Renal pelvis (tissue), 4 donors: ENCODE data around the gene KIAA1328. TPM values are rescaled to one million over a fixed set of nuclear protein-coding genes. Genes with fewer than 3 reads are reported as not detected.
A peak's percentile ranks its signal among the peaks of the same experiment; 100 is the strongest.

ENCODE experiments used
- DNase-seq: peaks from one replicate; pipeline ENCODE4 v3.0.0-alpha.2; 2013
- polyA plus RNA-seq, 3 donors: library from polyadenylated mRNA; unstranded; fragments of 120-200 nt; gene quantifications; one replicate each; pipeline ENCODE4 v1.2.1, GENCODE V29; 2013; ENCODE audit not compliant: insufficient read length in 3 of 3

KIAA1328 gene
- polyA plus RNA-seq, 3 donors = 8.5 to 14.9 (median 12.1) TPM

DNA sequence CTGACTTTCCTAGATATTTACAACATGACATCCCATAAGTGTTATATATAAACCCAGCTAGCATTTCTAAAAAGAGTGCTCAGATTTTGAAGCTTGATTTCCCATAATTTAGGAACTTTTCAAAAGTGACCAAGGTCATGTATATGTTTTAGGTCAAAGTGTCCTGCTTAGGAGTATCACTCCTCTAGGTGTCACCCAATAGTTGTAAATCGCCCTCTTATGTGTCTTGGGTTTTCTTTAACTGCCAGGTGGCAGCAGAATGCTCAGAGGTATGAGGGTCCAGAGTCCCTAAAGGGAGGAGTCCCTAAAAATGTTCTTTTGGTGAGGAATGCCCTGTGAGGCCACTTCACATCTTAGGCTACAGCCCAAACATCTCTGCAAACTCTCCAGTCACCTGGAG, 378.4 kb downstream of the KIAA1328 start:
- DNase-seq = no peak

DNA sequence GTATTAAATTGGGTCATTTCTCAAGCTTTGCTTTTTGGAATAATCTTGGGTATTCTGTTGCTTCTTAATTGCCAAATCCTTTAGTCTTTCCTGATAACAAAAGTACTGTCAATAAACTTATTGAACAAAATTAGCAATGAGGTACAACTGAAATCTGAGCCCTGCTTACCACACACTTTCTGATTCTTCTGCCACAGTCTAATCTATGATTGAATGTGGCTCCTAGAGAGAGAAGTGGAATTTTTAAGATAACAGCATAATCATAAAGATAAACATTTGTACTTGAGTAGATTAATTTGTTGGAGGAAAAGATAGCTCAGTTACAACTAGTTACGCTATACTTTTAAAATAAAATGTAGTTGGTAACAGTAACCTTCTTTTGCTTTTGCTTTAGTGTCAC, 381.9 kb downstream of the KIAA1328 start:
- no peak for DNase-seq

GRCh38 chr18:37218022-37218590, 389.2 kb downstream of the KIAA1328 start:
- no peak for DNase-seq

GRCh38 chr18:37219257-37219656, 390.3 kb downstream of the KIAA1328 start:
- DNase-seq = no peak

DNA sequence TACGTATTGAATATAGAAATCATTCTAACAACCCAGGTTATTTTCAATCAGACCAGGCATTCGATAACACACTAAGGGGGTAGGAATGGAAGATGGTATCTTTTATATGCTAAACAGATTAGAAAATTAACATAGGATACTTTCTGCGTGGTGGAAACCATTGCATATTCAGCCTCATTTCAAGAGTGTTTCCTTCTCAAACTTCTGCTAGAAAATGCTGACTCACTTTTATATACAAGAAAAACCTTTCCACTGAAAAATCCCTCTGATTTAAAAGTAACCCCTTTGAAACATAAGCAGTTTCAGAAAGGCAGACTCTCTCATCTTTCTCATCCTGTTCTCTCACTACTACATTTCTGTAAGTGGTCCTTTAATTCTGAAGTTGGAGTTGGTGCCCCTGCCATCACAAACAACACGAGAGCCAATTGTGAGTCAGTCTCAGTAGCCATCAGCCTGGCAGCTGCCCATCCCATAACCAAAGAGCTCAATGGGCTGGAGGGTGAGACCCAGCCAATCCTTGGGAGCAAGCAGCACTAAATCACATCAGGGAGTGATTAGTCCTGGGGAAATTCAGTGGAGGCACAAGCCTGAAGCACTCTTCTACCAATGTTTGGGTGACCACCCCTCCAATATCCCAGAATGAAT, 393.5 kb downstream of the KIAA1328 start:
- no peak for DNase-seq

- no peak for DNase-seq
Measured at GRCh38 chr18:37222999-37223378, 394.1 kb downstream of the KIAA1328 start.

GRCh38 chr18:37225279-37225678, 396.4 kb downstream of the KIAA1328 start:
- DNase-seq = no peak

GRCh38 chr18:37230768-37231167, 401.8 kb downstream of the KIAA1328 start:
- DNase-seq = no peak

- DNase-seq = no peak
Measured at GRCh38 chr18:37231251-37231650, 402.3 kb downstream of the KIAA1328 start.

DNA sequence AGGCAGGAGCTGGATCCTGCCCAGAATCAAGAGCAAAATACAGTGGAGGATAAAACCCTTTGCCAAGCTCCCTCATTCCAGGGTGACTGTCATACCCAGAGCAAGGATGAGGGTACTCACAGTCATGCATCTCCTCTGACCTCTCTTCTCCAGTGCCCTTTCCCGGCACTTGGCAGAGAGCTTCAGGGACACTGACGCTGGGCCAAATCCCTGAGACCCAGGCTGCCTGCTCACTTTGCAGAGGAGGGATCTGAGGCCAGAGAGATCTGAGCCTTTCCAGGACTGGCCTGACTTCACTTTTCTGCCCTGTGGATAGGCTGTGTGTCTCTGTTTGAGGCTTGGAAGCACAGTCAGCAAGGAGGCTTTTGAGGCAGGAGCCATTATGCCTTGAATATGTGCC, 406.7 kb downstream of the KIAA1328 start:
- DNase-seq = no peak

GRCh38 chr18:37238282-37239108, 409.6 kb downstream of the KIAA1328 start:
- no peak for DNase-seq

GRCh38 chr18:37242091-37242490, 413.2 kb downstream of the KIAA1328 start:
- DNase-seq = peak; percentile 15

DNA sequence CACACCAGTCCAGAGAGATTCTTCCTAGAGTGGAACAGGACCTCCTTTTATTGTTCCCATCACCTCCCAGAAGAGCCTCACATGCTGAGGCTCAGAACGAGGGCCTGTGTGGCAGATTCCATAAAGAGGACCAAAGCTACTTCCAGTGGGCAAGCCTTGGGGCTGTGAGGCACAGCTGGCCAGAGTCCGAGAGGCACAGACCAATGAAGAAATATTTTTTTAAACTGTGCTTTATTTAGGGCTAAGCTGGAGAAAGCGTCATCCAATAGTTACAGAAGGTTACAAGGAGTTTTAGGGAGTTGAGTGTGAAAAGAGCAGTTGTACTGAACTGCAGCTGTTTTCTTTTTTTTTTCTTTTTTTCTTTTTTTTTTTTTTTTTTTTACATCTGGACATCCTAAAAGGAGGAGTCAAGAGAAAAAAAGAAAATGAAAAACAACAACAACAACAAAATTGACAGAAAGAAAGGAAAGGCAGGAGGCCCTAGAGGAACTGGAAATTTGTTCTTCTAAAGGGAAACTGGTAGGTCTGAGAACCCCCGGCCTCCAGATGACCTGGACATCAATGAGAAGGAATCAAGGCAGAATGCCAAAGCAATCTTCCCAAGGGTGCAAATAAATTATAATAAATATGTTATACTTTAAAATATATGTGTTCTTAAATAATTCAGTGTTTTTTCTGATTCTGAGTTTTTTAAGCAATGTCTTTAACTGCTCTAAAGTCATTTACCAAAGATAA, 414.1 kb downstream of the KIAA1328 start:
- DNase-seq = peak; percentile 56

DNA sequence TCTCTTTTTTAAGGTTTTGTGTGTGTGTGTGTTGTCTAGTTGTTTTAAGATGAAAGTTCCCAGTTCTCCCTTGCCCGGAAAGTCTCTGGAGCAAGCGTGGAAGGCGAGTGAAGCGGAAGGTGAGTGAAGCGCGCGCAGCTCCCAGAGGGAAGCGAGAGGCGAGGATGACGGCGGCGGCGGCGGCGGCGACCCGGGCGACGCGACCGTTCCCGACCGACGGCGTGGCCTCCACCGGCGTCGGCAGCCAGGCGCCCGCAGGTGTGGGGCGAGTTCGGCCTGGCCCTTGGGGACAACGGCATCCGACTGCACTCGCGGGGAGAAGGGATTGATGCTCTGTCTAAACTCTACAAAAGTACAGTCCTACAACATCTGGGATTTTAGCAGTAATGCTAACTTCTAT, 414.8 kb downstream of the KIAA1328 start:
- DNase-seq = peak; percentile 33

DNA sequence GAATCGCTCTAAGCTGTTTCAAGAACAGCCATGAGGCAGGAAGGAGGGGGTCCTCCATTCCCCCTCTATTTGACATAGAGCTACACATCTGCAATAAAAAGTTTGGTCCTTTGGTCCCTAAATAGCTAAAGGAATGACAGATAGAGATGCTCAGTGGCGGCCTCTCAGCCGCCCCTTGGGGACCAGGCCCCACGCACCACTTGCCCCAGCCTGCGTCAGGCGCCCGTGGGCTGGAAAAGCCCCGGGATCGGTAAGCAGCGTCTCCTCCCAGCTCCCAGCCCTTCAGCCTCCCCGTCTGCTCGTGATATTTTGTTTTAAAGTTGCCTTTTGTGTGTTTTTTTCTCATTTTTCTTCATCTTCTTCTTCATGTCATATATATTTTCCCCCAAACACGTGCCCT, 415.7 kb downstream of the KIAA1328 start:
- no peak for DNase-seq

- no peak for DNase-seq
Measured at GRCh38 chr18:37246779-37247340, 417.9 kb downstream of the KIAA1328 start.

DNA sequence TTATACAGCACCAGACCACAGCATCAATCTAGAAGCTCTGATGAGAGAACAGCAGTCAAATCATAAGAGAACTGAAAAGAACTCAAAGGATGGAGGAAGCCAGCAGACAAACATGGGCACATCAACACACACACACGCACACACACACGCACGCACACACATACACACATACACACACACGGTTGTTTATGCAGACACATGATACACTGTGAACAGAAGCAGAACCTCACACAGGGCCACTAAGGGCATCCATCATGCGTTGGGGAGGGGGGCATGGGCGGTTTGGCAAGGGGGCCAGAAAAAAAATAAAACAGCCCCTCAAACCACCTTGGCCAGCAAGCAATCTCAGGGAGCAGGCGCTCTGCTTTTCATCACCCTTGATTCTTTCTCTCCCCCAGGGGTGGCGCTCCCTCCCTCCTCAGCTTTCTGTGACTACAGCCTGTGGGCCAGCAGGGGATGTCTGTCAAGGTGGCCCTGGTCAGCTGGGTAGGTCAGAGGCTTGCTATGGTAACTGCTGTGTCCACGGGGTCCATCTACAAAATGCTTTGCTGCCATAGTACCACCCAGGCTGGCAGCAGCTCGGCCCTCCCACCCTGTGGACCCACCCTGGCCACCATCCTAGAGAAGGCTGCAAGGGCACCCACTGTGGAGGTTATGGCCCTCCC, 418.7 kb downstream of the KIAA1328 start:
- no peak for DNase-seq

DNA sequence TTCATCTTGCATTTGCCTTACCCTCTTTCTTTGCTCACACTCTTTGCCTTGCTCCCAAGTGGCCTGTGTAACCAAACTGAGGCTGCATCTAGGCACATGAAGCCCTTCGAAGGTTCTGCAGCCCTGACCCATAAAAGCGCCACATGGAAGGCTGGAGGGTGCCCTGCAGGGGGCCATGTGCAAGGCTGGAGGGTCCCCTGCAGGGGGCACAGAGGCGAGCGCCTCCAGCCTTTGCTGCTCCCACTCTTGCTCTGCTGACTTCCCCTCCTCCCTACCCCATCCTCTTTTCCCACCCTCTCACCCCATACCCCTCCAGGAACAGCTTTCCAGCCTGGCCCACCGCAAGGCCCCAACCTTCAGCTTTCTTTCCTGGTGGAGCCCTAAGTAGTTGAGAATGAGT, 419.4 kb downstream of the KIAA1328 start:
- no peak for DNase-seq

DNA sequence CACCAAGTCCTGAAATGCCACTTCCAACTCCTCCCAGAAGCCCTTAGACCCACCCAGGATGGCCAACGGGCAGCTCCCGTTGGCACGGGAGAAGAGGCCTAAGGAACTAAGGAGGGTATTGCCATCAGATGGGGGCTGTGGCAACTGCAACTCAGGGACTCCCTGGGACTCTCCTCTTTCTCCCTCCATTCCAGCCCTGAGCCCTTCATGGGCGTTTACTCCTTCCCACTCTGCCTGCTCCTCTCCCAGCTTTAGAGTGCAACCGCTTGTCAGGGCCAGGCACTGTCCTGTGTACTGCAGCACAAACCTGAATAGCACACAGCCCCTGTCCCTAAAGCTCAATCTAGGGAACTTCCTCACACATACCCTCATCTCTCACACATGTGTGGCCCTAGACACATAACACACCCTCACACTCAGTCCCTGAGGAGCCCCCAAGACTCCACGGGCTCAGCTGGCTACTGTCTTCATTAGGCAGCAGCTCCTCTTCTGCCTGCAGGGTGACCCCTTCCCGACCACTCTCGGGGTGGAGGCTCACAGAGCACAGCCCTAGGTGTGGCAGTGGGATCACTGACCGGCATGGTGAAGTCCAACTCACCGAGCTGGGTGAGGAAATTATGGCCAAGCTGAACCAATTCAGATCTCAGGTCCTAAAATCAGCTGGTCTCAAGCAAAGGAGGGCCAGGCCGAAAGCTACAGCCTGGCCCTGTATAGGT, 420.4 kb downstream of the KIAA1328 start:
- DNase-seq = no peak

DNA sequence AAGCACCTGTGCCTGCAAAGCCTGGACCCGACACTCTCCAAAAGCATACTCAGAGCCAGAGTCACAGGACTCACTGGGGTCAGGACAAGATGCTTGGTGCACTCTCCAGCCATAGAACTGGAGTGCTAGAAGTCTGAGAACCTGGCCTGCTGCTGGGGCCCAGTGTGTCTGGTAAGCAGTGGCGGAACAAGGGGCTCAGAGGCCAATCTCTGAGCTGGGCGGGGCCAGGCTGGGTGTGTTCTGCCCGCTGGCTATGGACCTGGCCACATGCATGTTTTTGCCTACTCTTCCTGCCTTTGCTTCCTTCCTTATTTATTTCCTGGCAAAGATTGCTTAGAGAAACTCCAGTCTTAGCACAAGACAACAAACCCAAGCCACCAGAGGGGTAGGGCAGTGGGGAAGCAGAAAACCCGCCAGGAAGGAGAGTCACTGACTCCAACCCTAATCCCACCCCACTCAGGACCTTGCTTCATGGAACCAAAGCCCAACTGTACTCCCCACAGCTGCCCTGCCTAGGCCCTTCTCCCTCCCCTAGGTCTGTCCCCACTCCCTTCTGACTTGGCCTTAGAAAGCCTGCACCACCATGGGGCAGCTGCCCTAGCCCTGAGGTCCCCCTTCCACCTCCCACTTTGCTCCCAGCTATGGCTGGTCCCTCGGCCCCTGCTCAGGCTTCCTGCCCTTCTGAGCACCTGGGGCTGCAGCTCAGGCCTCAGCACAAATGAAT, 421.1 kb downstream of the KIAA1328 start:
- DNase-seq = no peak
